Neuron (in vitro differentiated cells): ENCODE data around the gene UBE2V1.
"Not testable (repeated sequence)": the region's sequence is repeated elsewhere in the genome, so short reads cannot be mapped to it uniquely, and the experiment has no call there.

Experiments used
- H2AFZ ChIP-seq: one replicate; pipeline ENCODE4 v1.6.1; 2013; ENCODE audit warnings: low read depth, mild to moderate bottlenecking, inconsistent platforms, low read length, moderate library complexity
- H3K27me3 ChIP-seq: one replicate; pipeline ENCODE4 v1.6.1; 2013; ENCODE audit warnings: low read length; ENCODE audit not compliant: insufficient read depth
- H3K36me3 ChIP-seq: one replicate; pipeline ENCODE4 v1.6.1; 2013; ENCODE audit warnings: low read length; ENCODE audit not compliant: insufficient read depth
- H3K4me1 ChIP-seq: one replicate; pipeline ENCODE4 v1.6.1; 2013; ENCODE audit warnings: low read length; ENCODE audit not compliant: insufficient read depth
- H3K4me3 ChIP-seq: 2 replicates; pipeline ENCODE4 v1.5.1; 2013; ENCODE audit warnings: mild to moderate bottlenecking, low read length, moderate library complexity
- H3K9me3 ChIP-seq: one replicate; pipeline ENCODE4 v1.6.1; 2013; ENCODE audit warnings: low read length

Gene UBE2V1

DNA sequence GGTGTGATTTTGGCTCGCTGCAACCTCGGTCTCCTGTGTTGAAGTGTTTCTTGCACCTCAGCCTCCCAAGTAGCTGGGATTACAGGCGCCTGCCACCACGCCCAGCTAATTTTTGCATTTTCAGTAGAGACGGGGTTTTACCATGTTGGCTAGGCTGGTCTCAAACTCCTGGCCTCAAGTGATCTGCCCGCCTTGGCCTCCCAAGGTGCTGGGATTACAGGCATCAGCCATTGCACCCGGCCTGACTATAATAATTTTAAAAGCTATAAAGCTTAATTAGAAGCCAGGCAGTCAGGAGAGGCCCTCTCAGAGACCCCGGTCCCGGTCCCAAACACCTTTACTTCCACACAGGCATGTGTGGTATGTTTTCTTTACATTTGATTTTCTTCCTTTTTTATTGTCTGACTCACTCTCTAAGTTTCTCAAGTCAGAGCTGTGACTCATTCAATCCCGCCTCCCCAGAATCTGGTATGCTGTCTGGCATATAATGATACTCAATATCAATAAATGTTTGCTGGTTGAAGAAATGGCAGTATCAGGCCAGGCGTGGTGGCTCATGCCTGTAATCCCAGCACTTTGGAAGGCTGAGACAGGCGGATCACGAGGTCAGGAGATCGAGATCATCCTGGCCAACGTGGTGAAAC lies 9.4 kb downstream of the UBE2V1 start:
- not testable (repeated sequence) for H3K27me3 ChIP-seq, H3K4me3 ChIP-seq, H3K9me3 ChIP-seq, H2AFZ ChIP-seq, H3K36me3 ChIP-seq
- peaks cover 29% of the 10 kb centered on the region for H3K4me1 ChIP-seq

DNA sequence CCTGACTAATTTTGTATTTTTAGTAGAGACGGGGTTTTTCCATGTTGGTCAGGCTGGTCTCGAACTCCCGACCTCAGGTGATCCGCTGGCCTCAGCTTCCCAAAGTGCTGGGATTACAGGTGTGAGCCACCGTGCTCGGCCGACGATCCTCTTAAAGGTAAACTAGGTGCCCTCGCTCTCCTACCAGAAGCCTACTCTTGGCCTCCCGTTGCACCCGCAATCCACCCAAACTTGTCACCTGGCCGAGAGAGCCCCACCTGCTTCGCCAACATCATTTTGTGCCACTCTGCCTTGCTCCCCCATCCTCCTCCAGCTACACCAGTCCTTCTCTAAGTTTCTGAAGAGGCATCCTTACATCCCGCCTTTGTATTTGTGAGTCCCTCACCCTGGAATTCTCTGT lies 10.4 kb downstream of the UBE2V1 start:
- not testable (repeated sequence) for H2AFZ ChIP-seq, H3K27me3 ChIP-seq, H3K4me3 ChIP-seq, H3K9me3 ChIP-seq
- Histone ChIP-seq H3K4me1 (peaks cover 19% of the 10 kb centered on the region), H3K36me3 (peaks cover 13% of the 10 kb centered on the region)

GRCh38 chr20:50101887-50102286 lies 11.1 kb downstream of the UBE2V1 start:
- Histone ChIP-seq H3K9me3 (no peaks in the 10 kb centered on the region), H2AFZ (no peak overlapping the region), H3K27me3 (no peaks in the 10 kb centered on the region), H3K4me3 (no peak overlapping the region), H3K4me1 (peaks cover 12% of the 10 kb centered on the region), H3K36me3 (peaks cover 16% of the 10 kb centered on the region)

- H3K4me1 ChIP-seq: peaks cover 11% of the 10 kb centered on the region
- H3K4me3 ChIP-seq: no peak overlapping the region
- H2AFZ ChIP-seq: no peak overlapping the region
- H3K9me3 ChIP-seq: no peaks in the 10 kb centered on the region
- H3K36me3 ChIP-seq: peaks cover 20% of the 10 kb centered on the region
- no peaks in the 10 kb centered on the region for H3K27me3 ChIP-seq
These were observed 11.7 kb downstream of the UBE2V1 start for GRCh38 chr20:50101281-50101680.

DNA sequence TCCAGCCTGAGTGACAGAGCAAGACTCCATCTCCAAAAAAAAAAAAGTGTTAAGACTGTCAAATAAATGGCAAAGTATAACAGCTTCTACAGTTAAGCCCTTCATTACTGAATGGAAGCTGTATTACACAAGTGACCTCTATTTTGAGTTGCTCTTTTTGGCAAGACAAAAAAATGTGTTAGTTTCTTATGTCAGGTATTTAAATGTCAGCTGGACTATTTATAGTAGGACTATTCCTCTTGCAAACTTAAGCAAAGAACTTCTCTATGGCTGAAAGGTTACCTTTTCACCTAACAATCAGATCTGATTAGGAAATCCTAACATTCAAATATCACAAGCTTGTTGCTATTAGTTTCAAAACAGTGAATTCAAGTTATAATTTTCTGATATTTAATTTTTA lies 12.4 kb downstream of the UBE2V1 start:
- Histone ChIP-seq H2AFZ (no peak overlapping the region), H3K9me3 (no peaks in the 10 kb centered on the region), H3K36me3 (peaks cover 27% of the 10 kb centered on the region), H3K27me3 (no peaks in the 10 kb centered on the region), H3K4me1 (peaks cover 11% of the 10 kb centered on the region), H3K4me3 (no peak overlapping the region)

GRCh38 chr20:50099565-50099991 lies 13.4 kb downstream of the UBE2V1 start:
- Histone ChIP-seq H3K4me3 (no peak overlapping the region), H3K9me3 (no peaks in the 10 kb centered on the region), H2AFZ (no peak overlapping the region), H3K4me1 (peaks cover 11% of the 10 kb centered on the region), H3K27me3 (no peaks in the 10 kb centered on the region), H3K36me3 (peaks cover 36% of the 10 kb centered on the region)

DNA sequence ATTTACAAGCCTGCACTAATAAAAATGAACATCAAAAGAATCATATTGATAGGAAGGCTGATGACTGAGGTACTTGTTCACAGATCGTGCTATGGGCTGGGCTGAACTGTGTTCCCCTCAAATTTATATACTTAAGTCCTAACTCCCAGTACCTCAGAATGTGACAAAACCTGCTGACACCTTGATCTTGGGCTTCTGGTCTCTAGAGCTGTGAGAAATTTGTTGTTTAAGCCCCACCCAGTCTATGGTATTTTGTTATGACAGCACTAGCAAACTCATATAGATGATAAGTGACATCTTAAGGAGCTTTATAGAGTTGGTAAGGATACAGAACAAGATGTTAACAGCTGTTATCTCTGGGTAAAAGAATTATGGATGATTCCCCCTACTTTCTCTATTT lies 13.8 kb downstream of the UBE2V1 start:
- Histone ChIP-seq H3K4me1 (peaks cover 11% of the 10 kb centered on the region), H3K9me3 (no peaks in the 10 kb centered on the region), H3K27me3 (no peaks in the 10 kb centered on the region), H3K36me3 (peaks cover 40% of the 10 kb centered on the region), H3K4me3 (no peak overlapping the region), H2AFZ (no peak overlapping the region)

DNA sequence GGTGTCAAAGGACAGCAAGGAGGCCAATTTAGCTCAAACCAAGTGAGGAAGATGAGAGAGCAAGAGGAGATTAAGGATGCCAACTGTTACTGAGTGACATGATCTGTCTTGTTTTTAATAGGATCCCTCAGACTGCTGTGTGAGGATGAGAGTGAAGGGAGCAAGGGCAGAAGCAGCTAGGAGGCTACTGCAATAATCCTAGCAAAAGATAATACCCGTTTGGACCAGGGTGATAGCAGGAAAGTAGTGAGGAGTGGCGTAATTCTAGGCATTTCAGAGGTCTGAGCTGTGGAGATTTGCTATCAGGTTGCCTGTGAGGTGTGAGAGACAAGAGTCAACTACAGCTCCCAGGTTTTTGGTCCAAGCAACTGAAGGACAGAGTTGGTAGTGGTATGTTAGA lies 14.7 kb downstream of the UBE2V1 start:
- H3K36me3 ChIP-seq: peaks cover 42% of the 10 kb centered on the region
- H2AFZ ChIP-seq: no peak overlapping the region
- H3K9me3 ChIP-seq: no peaks in the 10 kb centered on the region
- H3K4me3 ChIP-seq: no peak overlapping the region
- no peaks in the 10 kb centered on the region for H3K27me3 ChIP-seq
- peaks cover 11% of the 10 kb centered on the region for H3K4me1 ChIP-seq

DNA sequence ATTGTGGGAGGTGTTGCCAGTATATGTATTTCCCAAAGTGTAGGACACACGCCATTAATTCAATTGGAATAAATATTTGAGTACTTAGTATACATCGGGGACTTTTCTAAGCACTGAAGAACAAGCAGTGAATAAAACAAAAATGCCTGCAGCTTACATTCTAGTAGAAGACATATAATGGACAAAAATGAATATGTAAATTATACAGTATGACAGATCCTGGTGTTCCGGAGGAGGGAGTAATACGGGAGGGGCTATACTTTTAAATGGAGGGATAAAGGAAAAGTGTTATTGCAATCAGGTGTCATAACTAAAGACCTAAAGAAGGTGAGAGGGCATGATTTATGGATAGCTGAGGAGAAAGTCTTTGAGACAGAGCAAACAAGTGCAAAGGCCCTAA lies 15.1 kb downstream of the UBE2V1 start:
- no peaks in the 10 kb centered on the region for H3K9me3 ChIP-seq
- H2AFZ ChIP-seq: no peak overlapping the region
- no peaks in the 10 kb centered on the region for H3K27me3 ChIP-seq
- peaks cover 11% of the 10 kb centered on the region for H3K4me1 ChIP-seq
- peaks cover 45% of the 10 kb centered on the region for H3K36me3 ChIP-seq
- no peak overlapping the region for H3K4me3 ChIP-seq

GRCh38 chr20:50096237-50096636 lies 16.7 kb downstream of the UBE2V1 start:
- Histone ChIP-seq H2AFZ (no peak overlapping the region), H3K4me1 (peaks cover 5% of the 10 kb centered on the region), H3K4me3 (no peak overlapping the region), H3K27me3 (no peaks in the 10 kb centered on the region), H3K9me3 (no peaks in the 10 kb centered on the region), H3K36me3 (peaks cover 52% of the 10 kb centered on the region)

DNA sequence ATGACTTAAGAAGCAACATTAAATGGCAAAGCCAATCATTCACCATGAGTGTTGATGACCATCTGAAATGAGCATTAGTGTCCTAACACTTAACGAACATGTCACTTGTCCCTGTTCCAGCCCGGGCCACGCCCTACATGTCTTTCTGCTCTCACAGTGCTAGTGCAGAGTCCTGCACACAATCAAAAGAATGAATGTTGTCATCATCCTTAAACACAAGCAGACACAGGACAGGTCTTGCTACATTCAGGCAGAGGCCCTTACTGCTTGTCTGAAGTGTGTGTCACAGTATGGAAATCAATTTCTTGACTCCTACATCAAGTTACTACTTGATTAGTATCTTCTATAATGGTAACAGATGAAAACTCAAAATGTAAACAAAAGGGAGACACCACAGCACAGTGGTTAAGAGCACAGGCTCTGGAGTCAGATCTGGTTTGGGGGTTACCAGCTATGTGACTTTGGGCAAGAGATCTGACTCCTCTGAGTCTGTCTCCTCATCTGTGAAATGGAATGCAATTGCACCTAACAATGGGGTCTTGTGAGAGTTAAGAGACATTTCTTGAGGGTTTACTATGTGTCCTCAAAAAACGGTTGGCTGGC lies 17.4 kb downstream of the UBE2V1 start:
- Histone ChIP-seq H2AFZ (no peak overlapping the region), H3K27me3 (no peaks in the 10 kb centered on the region), H3K4me1 (no peaks in the 10 kb centered on the region), H3K4me3 (no peak overlapping the region), H3K9me3 (no peaks in the 10 kb centered on the region), H3K36me3 (peaks cover 54% of the 10 kb centered on the region)

DNA sequence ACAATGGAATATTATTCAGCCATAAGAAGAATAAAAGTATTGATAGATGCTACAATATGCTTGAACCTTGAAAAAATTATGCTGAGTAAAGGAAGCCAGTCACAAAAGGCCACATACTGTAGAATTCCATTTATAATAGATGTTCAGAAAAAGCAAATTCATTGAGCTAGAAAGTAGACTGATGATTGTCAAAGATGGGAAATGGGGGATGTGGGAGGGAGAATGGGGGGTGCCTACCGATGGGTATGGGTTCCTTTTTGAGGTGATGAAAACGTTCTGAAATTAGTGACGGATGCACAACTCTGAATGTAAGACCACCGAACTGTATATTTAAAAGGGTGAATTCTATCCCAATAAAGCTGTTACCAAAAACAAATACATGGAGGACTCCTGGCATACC lies 18.4 kb downstream of the UBE2V1 start:
- Histone ChIP-seq H2AFZ (no peak overlapping the region), H3K4me3 (no peak overlapping the region), H3K36me3 (peaks cover 58% of the 10 kb centered on the region), H3K27me3 (no peaks in the 10 kb centered on the region), H3K9me3 (no peaks in the 10 kb centered on the region), H3K4me1 (no peaks in the 10 kb centered on the region)

DNA sequence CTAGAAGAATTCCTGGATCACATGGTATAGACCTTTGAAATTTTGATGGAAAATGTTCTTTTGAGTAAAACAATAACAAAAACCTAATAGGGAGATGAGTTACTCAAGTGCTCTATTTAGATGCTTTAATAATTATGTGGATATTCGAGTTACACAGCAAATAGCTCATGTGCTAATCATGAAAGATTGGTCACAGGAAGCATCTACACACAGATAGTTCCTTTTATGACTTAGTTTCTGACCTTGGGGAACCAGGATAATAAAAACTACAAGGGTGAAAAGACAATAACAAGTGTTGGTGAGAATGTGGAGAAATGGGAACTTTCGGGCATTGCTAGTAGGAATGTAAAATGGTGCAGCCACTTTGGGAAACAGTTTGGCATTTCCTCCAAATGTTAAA lies 19.7 kb downstream of the UBE2V1 start:
- Histone ChIP-seq H3K9me3 (no peaks in the 10 kb centered on the region), H2AFZ (no peak overlapping the region), H3K4me3 (no peak overlapping the region), H3K4me1 (no peaks in the 10 kb centered on the region), H3K27me3 (no peaks in the 10 kb centered on the region), H3K36me3 (peaks cover 59% of the 10 kb centered on the region)

DNA sequence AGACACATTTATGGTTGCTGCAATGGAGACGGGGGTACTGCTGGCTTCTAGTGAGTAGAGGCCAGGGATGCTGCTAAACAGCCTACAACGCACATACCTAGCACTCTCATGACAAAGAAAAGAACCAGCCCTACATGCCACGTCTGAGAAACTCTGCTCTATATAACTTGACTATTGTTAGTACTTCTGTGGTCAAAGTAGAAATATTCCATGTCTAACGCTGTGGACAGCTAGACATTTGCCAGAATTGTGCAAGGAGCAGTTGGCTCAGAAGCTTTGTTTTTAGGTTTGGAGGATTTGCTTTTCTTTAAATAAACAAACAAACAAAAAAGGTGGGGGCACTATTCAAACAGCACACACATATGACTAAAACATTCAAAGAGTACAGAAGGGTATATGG lies 20.5 kb downstream of the UBE2V1 start:
- H3K9me3 ChIP-seq: no peaks in the 10 kb centered on the region
- no peaks in the 10 kb centered on the region for H3K4me1 ChIP-seq
- H3K4me3 ChIP-seq: no peak overlapping the region
- no peaks in the 10 kb centered on the region for H3K27me3 ChIP-seq
- no peak overlapping the region for H2AFZ ChIP-seq
- H3K36me3 ChIP-seq: peaks cover 51% of the 10 kb centered on the region
